IPS-11a (cell line): ENCODE measurements around the gene RBM19.

ENCODE experiments used
- H3K4me3 ChIP-seq: one replicate; pipeline ENCODE4 v1.5.1; 2013; ENCODE audit warnings: low read depth, low read length, control low read depth

RBM19 gene

GRCh38 chr12:113990250-113991223 is 24.4 kb upstream of the RBM19 start:
- H3K4me3 ChIP-seq = no peak overlapping the region

DNA sequence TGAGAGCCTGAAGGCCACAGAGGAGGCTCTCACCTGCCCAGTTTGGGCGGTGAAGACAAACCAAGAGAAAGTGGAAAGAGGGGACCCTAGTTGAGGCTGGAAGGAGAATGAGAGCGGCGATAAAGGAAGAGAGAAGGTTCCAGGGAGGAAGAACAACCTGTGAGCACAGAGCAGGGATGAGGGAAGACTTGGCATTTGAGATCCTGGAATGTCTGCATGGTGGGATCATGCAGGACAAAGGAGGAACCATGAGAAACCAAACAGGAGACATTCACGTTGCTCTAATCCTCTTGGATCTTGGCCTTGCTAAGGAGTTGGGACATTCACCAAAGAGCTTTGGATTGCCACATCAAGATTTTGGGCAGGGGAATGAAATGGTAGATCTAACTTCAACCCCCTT is 22.9 kb upstream of the RBM19 start:
- no peak overlapping the region for H3K4me3 ChIP-seq

GRCh38 chr12:113988064-113988451 is 21.9 kb upstream of the RBM19 start:
- no peak overlapping the region for H3K4me3 ChIP-seq

- no peak overlapping the region for H3K4me3 ChIP-seq
These were observed 21.3 kb upstream of the RBM19 start for GRCh38 chr12:113987261-113988063.

DNA sequence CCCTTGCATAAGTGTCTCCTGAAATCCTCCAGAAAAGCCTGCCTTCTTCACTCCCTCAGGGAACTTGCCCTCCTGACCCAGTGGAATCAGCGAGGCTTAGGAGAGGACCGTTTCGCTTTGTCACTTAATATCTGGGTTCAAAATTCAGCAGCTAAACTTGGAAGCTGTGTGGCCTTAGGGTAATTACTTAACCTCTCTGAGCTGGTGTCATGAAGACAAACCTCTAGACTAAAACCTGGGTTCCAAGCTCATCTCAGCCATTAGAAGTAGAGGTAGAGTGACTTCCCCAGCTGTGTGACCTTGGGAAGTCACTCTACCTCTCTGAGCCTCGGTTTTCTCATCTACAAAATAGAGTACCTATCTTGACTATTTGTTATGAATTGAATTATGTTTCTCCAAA is 18.3 kb upstream of the RBM19 start:
- H3K4me3 ChIP-seq = no peak overlapping the region

DNA sequence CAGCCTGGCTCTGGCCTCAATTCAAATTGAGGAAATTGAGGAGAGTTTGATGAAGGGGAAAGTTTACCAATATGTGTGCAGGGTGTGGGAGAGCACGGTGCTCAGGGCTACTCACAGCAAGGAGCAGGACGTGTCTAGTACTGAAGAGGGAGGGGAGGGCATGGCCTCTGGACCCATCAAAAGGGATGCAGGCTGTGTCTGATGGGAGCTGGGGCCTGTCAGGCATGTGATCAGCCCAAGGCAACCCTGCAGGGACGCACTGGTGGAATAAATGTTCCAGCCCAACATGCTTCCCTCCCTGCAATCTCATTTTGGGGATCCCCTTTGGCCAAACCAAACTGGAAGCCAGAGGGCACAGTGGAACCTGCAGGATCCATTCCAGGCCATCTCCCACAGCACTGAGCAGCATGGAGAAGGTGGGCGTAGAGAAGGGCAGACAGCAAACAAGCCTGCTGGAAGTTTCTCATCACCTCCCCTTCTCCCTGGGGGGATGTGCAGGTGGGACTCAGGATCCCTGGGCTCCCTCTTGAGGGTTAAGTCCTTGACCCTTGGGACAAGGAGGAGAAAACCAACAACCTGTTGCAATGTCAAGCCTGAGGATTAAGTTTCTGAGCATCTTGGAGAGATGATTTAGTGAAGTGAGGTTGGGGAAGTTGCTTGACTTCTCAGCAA is 17.8 kb upstream of the RBM19 start:
- no peak overlapping the region for H3K4me3 ChIP-seq

DNA sequence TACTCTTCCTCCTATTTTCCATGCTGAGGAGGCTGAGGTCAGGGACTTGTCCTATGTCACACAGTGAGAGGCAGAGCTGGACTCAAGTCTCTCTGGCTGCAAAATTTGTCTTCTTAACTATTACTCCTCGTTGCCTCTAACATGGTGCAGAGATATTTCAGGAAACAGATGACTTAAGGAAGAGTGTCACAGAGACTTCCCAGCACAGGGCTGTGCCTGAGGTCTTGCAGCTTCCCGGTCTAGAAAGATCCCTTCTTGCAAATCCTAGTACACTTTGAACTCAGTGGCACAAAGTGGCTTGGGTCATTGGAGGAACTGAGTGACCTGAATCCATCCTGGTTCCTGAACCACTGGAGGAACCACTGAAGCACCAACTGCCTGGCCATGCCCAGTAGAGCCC is 17.1 kb upstream of the RBM19 start:
- no peak overlapping the region for H3K4me3 ChIP-seq

DNA sequence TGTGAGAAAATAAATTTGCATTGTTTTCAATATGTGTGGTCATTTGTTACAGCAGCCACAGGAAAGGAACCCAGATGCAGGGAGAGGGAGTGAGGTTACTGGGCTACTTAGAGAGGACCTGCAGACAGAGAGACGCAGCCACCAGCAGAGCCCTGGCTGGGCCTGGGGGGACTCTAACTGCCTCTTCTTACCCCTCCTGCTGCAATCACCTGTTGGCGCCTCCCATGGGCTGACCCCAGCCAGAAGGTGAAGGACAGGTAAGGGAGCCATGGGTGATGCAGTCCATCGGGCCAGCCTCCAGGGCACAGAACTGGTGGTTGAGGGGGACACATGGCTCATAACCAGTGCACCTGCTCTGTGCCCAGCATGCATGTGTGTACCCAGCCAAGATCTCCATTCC is 15.8 kb upstream of the RBM19 start:
- no peak overlapping the region for H3K4me3 ChIP-seq

GRCh38 chr12:113980537-113981337 is 14.6 kb upstream of the RBM19 start:
- H3K4me3 ChIP-seq = no peak overlapping the region

- H3K4me3 ChIP-seq = no peak overlapping the region
These were observed 13.9 kb upstream of the RBM19 start for GRCh38 chr12:113980054-113980453.

DNA sequence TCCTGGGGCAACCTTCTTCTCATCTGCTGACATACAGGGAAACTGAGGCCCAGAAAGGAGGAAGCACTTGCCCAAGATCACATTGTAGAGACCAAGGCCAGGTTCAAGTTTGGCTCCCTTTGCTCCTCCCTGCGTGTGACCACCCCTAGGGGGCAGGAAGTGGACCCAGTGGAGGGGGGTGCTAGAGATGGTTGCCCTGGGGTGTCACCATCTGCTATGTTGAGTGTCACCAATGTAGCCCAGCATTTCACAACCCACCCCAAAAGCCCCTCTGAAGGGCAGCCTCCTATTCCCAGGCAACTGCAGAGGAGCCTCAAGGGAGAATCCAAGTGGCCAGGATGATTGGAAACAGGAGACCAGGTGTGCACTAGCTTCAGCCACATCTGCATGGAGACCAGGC is 12.0 kb upstream of the RBM19 start:
- H3K4me3 ChIP-seq = no peak overlapping the region

DNA sequence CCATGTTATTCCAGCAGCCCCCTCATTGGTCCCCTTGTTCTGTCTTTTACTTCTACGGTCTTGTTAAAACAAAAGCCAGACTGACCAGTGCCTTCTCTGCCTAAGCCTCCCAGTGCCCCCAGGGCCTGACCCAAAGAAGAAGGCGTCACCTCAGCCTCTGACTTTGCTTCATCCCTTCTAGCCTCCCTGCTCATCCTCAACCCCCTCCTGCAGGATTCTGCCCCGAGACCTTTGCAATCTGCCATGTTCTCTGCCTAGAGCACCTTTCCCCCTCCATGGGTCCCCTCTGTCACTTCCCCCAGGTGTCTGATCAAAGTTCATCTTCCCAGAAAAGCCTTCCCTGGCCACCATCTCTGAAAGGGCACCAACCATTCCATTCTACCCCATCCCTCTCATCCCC is 7.9 kb upstream of the RBM19 start:
- no peak overlapping the region for H3K4me3 ChIP-seq

DNA sequence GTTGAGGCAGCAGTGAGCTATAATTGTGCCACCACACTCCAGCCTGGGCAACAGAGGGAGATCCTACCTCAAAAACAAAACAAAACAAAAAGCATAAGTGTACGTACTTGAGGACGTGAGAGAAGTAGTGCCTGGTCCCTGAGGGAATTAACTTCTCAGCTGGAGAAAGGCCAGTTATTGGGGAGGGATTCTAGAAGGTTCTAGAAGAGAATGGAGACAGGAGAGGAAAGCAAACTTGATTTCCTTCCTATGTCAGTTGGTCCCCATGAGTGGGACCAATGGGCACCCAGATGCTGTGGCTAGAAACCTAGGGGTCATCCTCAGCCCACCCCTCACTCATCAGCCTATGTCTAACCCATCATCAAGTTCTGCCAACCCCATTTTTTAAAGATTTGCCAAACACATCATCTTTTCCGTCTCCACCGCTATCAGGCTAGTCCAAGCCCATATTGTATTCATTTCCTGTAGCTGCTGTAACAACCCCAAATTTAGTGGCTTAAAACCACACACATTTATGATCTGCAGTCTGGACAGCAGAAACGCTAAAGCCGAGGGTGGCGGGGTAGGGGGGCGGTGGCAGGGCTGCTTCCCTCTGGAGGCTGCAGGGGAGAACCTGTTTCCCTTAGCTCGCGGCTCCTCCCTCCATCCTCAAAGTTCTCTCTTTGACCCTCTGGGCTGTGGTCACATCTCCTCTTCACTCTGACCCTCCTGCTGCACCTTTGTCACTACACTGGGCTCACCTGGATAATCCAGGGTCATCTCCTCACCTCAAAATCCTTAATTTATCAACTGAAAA is 7.2 kb upstream of the RBM19 start:
- H3K4me3 ChIP-seq = no peak overlapping the region

- no peak overlapping the region for H3K4me3 ChIP-seq
These were observed 5.3 kb upstream of the RBM19 start for GRCh38 chr12:113971392-113971791.

GRCh38 chr12:113970211-113970610 is 4.1 kb upstream of the RBM19 start:
- no peak overlapping the region for H3K4me3 ChIP-seq

GRCh38 chr12:113967368-113967767 is 1.2 kb upstream of the RBM19 start:
- no peak overlapping the region for H3K4me3 ChIP-seq

DNA sequence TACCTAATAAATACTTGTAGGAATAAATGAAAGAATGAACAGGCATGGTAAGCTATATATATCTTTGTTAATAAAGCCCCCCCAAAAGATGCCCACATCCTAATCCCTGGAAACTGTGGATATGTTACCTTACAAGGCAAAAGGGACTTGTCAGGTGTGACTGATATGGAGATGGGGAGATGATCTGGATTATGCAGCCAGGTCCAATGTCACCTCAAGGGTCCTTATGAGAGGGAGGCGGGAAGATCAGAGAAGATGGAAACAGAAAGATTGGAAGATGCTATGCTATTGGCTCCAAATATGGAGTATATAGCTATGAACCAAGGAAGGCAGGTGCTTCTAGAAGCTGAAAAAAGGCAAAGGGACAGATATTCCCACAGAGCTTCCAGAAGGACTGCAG is 3.4 kb downstream of the RBM19 start:
- H3K4me3 ChIP-seq = no peak overlapping the region

GRCh38 chr12:113961921-113962710 is 4.0 kb downstream of the RBM19 start:
- no peak overlapping the region for H3K4me3 ChIP-seq

GRCh38 chr12:113960030-113960429 is 6.1 kb downstream of the RBM19 start:
- no peak overlapping the region for H3K4me3 ChIP-seq
